ENCODE data around the gene CLIC3.
A peak's percentile ranks its signal among the peaks of the same experiment; 100 is the strongest.

The CLIC3 gene

GRCh38 chr9:136978865-136979544 lies 17.4 kb downstream of the CLIC3 start:
- no peak for DNase-seq

- DNase-seq, result peak; percentile 89
Measured at GRCh38 chr9:136978073-136978864, 18.1 kb downstream of the CLIC3 start.

GRCh38 chr9:136977649-136978072 lies 18.7 kb downstream of the CLIC3 start:
- DNase-seq, result peak; percentile 67

DNA sequence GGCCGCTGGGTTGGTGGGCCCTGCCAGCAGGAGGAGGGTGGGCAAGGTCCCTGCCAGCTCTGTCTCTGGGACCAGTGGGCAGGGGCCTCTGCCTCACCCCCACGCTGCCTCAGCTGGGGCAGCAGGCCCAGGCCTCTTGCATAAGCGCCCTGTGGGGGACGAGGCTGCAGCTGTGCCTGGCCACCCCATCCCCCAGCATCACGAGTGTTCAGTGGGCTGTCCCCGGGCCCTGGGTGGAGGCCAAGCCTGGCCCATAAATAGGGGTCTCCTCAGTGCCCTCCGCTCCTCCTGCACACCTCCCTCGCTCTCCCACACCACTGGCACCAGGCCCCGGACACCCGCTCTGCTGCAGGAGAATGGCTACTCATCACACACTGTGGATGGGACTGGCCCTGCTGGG lies 19.1 kb downstream of the CLIC3 start, which contains the start of gene PTGDS:
Gene PTGDS, plus strand, starts transcription at position 282 of the 400 bp plus-strand sequence. Its CDS starts 75 bp downstream, at position 357.
- peak; percentile 97 for DNase-seq

DNA sequence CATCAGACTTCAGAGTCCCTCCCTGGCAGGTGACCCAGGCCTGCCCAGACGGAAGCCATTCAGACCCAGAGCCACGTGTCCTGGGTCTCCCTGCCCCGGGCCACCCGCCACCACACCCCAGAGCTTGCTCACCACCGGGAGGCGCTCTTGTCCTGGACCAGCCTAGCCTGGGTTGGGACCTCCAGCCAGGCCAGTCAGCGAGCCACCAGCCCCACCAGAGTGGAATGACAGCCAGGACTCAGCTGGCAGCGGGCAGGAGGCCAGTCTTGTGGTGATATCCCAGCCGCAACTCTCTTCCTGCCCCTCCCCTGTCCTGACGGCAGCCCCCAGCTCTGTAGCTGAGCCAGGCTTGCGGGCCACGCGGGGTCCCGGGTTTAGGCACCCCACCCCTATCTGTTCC lies 20.7 kb downstream of the CLIC3 start:
- peak; percentile 74 for DNase-seq

- no peak for DNase-seq
Measured at GRCh38 chr9:136974817-136975535, 21.4 kb downstream of the CLIC3 start.

DNA sequence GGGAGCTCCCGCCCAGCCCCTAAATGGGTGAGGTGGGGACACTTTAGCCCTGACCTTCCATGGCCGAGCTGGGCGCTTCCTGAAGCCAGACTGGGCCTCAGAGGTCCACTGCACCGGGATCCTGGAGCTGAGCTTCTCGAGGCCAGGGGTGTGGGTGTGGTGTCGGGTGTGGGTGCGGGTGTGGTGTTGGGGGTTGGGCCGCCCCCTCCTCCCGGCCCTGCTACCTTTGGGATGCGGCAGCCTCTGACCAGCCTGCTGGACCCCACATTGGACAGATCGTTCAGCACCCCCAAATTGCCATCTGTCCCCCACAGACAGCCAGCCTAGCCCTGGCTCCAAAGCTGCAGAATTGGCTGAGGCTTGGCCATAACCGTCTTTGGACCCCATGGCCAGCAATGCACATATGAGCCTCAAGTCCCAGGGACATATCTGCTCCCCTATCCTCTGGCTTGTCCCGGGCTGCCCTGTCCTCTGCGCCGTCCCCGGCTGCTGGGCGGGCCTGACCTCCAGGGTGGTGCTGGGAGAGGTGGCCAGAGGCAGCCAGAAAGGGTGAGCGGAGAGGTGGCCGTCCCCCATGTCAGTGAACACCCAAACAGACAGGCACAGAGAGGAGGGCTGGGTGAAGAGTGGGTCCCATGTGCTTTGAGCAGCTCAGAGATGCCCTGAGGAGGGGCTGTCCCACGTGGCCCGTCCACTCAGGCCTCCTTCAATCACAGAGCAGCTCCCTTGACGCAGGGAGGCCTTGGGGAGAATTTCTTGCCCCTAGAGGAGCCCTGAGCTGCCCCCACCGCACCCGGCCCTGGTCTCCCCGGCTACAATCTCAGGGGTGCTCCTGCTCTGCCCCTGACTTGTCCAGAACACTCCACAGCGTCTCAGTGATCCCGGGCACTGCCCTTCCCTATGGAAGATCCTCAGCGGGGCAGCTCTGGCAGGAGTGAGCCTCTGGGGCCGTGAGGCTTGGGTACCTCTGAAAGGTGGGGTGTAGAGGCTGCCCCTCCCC lies 22.4 kb downstream of the CLIC3 start:
- no peak for DNase-seq

DNA sequence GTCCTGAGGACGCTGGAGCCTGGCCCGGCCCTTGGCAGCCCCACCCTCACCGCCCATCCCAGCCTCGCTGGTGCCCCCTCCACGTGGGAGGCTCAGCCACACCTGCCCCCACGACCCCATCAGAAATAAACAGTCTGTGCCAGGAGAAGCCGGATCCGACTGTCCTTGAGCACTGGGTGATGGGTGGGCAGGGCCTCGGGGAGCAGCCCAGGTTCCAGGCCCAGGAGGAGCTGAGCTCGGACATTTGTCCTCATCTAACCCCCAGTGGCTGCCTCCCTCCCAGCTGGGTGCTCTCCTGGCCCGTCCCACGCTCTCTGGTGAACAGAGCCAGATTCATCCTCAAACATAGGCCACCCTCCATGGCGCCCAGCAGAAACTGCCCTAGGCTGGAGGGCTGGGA lies 23.6 kb downstream of the CLIC3 start:
- DNase-seq, result no peak

GRCh38 chr9:136972335-136972734 lies 24.0 kb downstream of the CLIC3 start:
- DNase-seq, result no peak

- DNase-seq, result no peak
Measured at GRCh38 chr9:136971746-136972145, 24.6 kb downstream of the CLIC3 start.

- DNase-seq, result no peak
Measured at GRCh38 chr9:136970361-136970760, 26.0 kb downstream of the CLIC3 start.

DNA sequence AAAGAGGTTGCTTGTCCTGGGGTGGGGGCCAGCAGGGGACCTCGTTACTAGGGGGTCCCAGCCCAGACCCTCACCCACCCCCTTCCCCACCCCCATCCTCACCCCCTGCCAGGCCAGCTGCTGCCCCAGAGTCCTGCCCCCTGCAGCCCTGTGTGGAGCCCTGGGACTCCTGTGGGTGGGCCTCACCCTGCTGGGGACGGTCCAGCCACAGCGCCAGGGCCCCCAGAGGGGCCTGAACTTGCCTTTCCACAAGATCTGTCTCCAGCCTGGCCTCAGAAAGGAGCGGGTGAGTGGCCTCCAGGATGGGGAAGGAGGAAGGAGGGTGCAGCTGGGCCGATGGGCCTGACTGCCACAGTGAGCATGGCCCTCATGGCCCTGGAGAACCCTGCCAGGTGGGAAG lies 26.6 kb downstream of the CLIC3 start:
- no peak for DNase-seq

DNA sequence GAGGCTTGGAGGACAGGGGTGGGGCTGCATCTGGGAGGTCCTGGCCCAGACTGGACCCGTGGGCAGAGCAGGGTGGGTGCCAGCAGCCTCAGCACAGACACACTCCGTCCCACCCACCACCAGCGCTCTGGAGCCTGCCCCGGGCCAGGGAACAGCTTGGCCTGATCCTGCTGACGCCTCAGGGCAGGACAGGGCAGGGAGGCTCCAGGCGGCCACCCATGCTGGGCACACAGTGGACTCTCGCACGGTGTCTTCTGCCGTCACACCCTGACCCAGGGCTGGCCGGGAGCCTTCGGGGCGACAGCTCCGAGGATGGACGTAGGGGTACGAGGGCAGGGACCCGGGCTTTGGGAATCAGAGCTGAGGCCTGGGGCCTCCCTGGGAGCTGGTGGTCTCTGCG lies 27.2 kb downstream of the CLIC3 start:
- DNase-seq, result no peak

DNA sequence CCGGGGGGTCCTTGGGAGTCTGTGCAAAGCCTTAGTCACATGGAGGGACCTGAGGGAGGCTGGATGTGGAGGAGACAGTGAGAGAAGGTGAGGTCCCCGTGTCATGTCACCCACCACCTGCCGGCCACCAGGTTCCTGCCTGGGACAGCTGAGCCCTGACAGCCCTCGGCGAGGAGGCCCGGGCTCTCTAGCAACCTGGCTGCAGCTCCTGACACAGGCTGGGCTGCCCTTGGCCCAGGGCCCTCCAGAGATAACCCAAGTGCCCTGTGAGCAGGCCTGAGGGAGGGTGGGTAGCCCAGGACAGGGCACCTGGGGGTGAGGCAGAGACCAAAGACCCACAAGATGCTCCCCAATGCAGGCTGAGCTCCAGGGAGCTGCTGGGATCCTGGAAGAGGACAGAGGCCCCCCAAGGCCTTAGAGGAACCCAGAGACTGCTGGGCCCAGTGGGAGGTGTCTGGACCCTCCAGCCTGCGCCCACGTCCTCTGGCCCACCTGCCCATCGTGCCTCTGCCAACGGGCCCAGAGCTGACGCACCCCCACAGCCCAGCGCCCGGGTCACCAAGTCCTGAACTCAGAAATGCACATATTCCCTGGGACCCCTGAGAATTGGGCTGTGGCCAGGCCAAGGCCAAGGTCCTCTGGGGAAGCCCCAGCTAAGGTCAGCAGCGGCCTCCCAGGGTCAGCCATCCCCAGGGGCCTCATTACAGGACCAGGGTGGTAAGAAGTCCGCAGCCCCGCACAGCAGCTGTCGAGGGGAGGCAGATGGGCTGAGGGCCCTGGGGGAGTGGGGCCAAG lies 27.8 kb downstream of the CLIC3 start:
- no peak for DNase-seq

DNA sequence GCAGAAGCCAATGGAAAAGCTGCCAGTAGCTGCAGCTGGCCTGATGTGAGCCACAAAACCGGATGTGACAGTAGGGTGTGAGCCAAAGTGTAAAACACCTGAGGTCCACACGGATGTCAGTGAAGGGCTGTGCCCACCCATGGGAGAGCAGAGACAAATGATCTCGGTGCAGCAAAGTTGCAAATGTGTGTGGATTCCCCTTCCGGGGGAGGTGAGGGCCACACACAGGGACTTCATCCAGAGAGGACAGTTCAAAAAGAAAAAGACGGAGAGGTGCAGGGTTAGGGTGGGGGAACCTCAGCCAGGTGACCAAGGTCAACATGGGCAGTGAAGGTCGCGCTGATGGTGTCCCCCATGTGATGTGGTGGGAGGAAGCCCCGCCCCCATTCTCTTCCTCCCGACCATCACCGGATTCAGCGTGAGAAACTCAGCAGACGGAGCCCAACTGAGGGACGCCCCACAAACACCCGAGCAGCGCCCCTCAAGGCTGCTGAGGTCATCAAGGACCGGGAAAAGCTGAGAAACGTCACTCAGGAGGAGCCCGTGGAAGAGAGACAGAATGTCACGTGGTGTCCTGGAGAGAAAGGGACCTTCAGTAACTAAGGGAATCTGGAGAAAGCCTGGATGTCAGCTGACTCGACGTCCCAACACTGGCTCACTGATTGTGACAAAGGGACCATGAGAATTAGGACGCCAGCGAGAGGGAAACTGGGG lies 30.4 kb downstream of the CLIC3 start:
- DNase-seq, result peak; percentile 86

DNA sequence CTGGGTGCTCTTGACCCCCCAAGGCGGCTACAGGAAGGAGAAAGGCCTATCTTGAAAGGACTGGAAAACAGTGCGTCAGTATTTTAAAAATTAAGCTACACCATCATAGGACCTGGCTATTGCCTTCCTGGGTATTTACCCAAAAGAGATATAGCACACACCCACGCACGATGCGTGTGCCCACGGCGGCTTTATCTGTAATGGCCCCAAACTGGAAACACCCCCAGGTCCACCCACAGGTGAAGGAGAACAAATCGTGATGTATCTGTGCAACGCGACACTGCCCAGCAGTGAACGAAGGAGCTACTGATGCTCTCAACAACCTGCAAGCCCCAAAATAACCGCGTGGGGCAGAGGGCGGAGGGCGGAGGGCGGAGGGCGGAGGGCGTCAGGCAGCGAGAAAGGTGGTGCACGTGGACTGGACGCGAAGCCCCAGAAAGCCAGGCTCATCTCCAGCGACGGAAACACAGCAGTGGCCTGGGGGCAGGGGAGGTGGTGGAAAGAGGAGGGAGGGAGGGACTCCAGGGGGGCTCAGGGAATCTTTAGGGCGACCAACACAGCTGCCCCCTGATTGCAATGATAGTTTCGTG lies 31.4 kb downstream of the CLIC3 start:
- DNase-seq, result no peak

GRCh38 chr9:136964171-136964689 lies 32.1 kb downstream of the CLIC3 start:
- DNase-seq, result no peak

GRCh38 chr9:136963751-136964150 lies 32.6 kb downstream of the CLIC3 start:
- no peak for DNase-seq

DNA sequence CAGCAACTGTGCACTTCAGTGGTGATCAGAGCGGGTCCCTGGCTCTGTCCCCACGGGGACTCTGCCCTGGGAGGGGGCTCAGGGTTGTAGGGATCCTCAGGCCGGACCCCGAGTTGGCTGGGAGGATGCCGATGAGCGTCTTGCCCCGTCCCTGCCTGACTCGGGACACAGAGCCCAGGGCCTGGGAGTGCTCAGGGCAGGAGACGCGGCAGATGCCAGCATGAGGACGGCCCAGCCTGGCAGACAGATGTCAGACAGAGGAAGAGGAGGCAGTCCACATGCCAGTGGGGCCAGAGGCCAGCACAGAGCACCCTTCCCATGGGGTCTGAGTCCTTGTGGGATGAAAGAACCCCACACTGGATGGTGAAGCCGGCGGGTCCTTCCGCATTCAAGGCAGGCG lies 33.0 kb downstream of the CLIC3 start:
- no peak for DNase-seq

DNA sequence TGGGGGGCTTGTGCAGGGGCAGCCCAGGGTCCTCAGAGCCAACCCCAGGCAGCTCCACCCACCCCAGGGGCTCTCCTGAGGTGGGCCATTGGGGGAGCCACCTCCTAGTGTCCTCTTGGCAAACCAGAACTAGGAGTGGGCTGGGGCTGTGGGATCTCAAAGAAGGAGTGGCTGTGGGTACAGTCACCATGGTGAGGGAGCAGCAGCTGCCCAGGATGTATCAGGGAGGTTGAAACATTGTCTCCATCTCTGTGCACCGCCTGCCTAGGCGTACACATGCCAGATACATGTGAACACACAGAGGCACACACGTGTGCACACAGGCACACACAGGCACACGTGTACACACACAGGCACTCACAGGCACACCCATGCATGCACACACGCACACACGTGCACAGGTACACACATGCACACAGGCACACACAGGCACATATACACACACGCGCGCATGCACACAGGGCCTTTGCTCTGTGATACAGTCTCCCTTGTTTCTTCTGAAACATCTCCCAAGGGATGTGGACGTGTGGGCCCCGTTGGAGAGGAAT lies 33.6 kb downstream of the CLIC3 start:
- DNase-seq, result no peak
